H1 (cell line): ENCODE data around the gene MMP24. TPM values are rescaled to one million over a fixed set of nuclear protein-coding genes. Genes with fewer than 3 reads are reported as not detected.
A peak's percentile ranks its signal among the peaks of the same experiment; 100 is the strongest.

Experiments
- CTCF ChIP-seq, 3 experiments: IDR thresholded peaks; 1 replicate in 2 of 3; 2 replicates in 1 of 3; pipeline versions ENCODE4 v1.5.1 to v1.6.1; 2011; ENCODE audit warnings: low read length in 3 of 3, mild to moderate bottlenecking in 3 of 3, inconsistent platforms in 2 of 3, low read depth in 1 of 3, moderate library complexity in 1 of 3; ENCODE audit not compliant: insufficient read depth in 1 of 3; ENCODE audit errors: control extremely low read depth in 1 of 3
- E2F6 ChIP-seq: IDR thresholded peaks from 2 replicates; pipeline ENCODE4 v1.6.1; 2012; ENCODE audit warnings: inconsistent platforms
- EGR1 ChIP-seq: IDR thresholded peaks from 2 replicates; pipeline ENCODE4 v1.6.1; 2011; ENCODE audit warnings: low read depth, low read length, borderline replicate concordance
- GABPA ChIP-seq: IDR thresholded peaks from 2 replicates; pipeline ENCODE4 v1.6.1; 2011; ENCODE audit warnings: mild to moderate bottlenecking, low read length, moderate library complexity, borderline replicate concordance; ENCODE audit not compliant: insufficient read depth
- MAX ChIP-seq: IDR thresholded peaks from 2 replicates; pipeline ENCODE4 v1.6.1; 2012; ENCODE audit warnings: inconsistent platforms
- PHF8 ChIP-seq: fragments of 200-600 bp; sonication (generic); conservative IDR thresholded peaks from 2 replicates; pipeline ENCODE4 v1.7.1; 2012; ENCODE audit warnings: low read depth, mild to moderate bottlenecking, inconsistent platforms, low read length, moderate library complexity
- POLR2A ChIP-seq, 2 experiments: IDR thresholded peaks; 1 replicate in 1 of 2; 2 replicates in 1 of 2; pipeline ENCODE4 v1.6.1; 2011; ENCODE audit warnings: low read depth in 2 of 2, low read length in 2 of 2, mild to moderate bottlenecking in 2 of 2; ENCODE audit errors: control extremely low read depth in 1 of 2
- POLR2AphosphoS5 ChIP-seq: IDR thresholded peaks from 2 replicates; pipeline ENCODE4 v1.6.1; 2011; ENCODE audit warnings: low read depth, low read length
- RBBP5 ChIP-seq: IDR thresholded peaks from 2 replicates; pipeline ENCODE4 v1.7.1; 2012; ENCODE audit warnings: low read depth, mild to moderate bottlenecking, inconsistent platforms, low read length, moderate library complexity, borderline replicate concordance
- RXRA ChIP-seq: IDR thresholded peaks from 2 replicates; pipeline ENCODE4 v1.6.1; 2011; ENCODE audit warnings: low read depth, mild to moderate bottlenecking, low read length, moderate library complexity; ENCODE audit not compliant: insufficient read depth
- SIX5 ChIP-seq: IDR thresholded peaks from 2 replicates; pipeline ENCODE4 v1.6.1; 2011; ENCODE audit warnings: mild to moderate bottlenecking, low read depth, low read length
- SP2 ChIP-seq: IDR thresholded peaks from 2 replicates; pipeline ENCODE4 v1.6.1; 2012; ENCODE audit warnings: mild to moderate bottlenecking, low read length, inconsistent platforms
- TAF1 ChIP-seq: IDR thresholded peaks from 2 replicates; pipeline ENCODE4 v1.6.1; 2011; ENCODE audit warnings: mild to moderate bottlenecking, low read depth, low read length
- USF2 ChIP-seq: IDR thresholded peaks from 2 replicates; pipeline ENCODE4 v1.6.1; 2011; ENCODE audit warnings: low read length, improper control_type of control experiment
- YY1 ChIP-seq: IDR thresholded peaks from 2 replicates; pipeline ENCODE4 v1.6.1; 2011; ENCODE audit warnings: low read depth, mild to moderate bottlenecking, low read length
- polyA plus RNA-seq, 7 experiments: library from polyadenylated mRNA; depleted of rRNA in 3 of 7; stranded (reverse) in 5 of 7; unstranded in 2 of 7; fragments of >200 nt in 5 of 7; fragments of 200-250 nt in 2 of 7; gene quantifications; 1 replicate in 5 of 7; 2 replicates in 1 of 7; 4 replicates in 1 of 7; pipeline versions ENCODE4 v1.2.1 to v1.2.3, GENCODE V29; 2011 to 2013; ENCODE audit warnings: missing spikeins in 2 of 7, mixed read lengths in 2 of 7
- total RNA-seq: library from RNA; stranded (reverse); fragmentation: NEBNext Ultra II Directional; extraction: Animal tissue kit (Norgen Biotek cat#: 25700); gene quantifications from 2 replicates; pipeline ENCODE4 v1.2.1, GENCODE V29; 2021

Gene MMP24
- total and polyA plus RNA-seq, 2 of the 8 experiments (the other 6 are each of a cell fraction or from before 2014, with no cell fraction given) = 18.8 to 21.4 TPM

GRCh38 chr20:35284267-35284991 is 57.9 kb downstream of the MMP24 start, which contains the start of gene EIF6 (continued):
- TF ChIP-seq POLR2AphosphoS5 (peak; percentile 65; the same call in 1 of the 2 replicates), RBBP5 (no peak), GABPA (peak; percentile 84), PHF8 (peak; percentile 81), POLR2A (IDR thresholded peaks at IDR 0.05; ENCODE audit: control extremely low read depth in 1 of 2, low read depth in 2 of 2, low read length in 2 of 2) (no peak; a peak in 1 of 3 replicates), USF2 (0 out of 2 replicates have a peak, but pooled peaks have one; percentile 2), TAF1 (peak; percentile 87), SIX5 (peak; percentile 20; the same call in 1 of the 2 replicates), YY1 (0 out of 2 replicates have a peak, but pooled peaks have one; percentile 22), E2F6 (peak; percentile 39; the same call in 1 of the 2 replicates), CTCF (IDR thresholded peaks at IDR 0.05; ENCODE audit: control extremely low read depth in 1 of 3, insufficient read depth in 1 of 3, low read depth in 1 of 3, low read length in 3 of 3) (no peak), EGR1 (peak; percentile 95), SP2 (peak; percentile 93), RXRA (0 out of 2 replicates have a peak, but pooled peaks have one; percentile 5), MAX (peak; percentile 81; the same call in 1 of the 2 replicates)
